ENCODE results near the gene GNA15.

Gene GNA15

GRCh38 chr19:3137119-3137518, 1.3 kb downstream of the GNA15 start:
- Histone ChIP-seq H3K4me1 (no peaks in the 10 kb centered on the region), H3K27me3 (ENCODE audit: low read depth) (no peaks in the 10 kb centered on the region), H3K36me3 (replicated peaks) (no peaks in the 10 kb centered on the region), H3K4me3 (no peak overlapping the region), H3K9me3 (no peaks in the 10 kb centered on the region)
- DNase-seq (ENCODE audit: low spot score in 2 of 2), result no peak
- in situ Hi-C loops (cut with MboI; ENCODE audit: low sequenced_read_pairs), result no loop called here

DNA sequence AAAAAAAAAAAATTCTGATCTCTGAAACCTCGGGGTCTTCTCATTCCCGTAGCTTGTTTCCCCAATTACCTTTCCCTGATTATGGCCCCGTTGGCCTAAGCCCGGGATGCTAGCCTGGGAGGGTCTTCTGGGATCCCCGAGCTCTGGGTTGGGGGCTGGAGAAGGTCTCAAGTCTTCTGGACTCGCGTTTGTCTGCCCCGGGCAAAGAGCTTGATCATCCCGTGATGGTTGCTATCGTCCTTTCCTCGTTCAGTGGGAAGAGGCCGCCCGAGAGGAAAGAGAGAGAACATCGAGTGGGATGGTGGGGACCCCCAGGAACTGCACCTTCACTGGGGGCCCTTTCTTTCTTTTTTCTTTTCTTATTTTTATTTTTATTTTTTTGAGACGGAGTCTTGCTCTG, 2.4 kb downstream of the GNA15 start:
- no peak for DNase-seq (ENCODE audit: low spot score in 2 of 2)
- H3K36me3 ChIP-seq (replicated peaks), result no peaks in the 10 kb centered on the region
- in situ Hi-C loops (cut with MboI; ENCODE audit: low sequenced_read_pairs), result no loop called here
- no peak overlapping the region for H3K4me3 ChIP-seq
- H3K9me3 ChIP-seq, result no peaks in the 10 kb centered on the region
- H3K27me3 ChIP-seq (ENCODE audit: low read depth), result no peaks in the 10 kb centered on the region
- no peaks in the 10 kb centered on the region for H3K4me1 ChIP-seq

DNA sequence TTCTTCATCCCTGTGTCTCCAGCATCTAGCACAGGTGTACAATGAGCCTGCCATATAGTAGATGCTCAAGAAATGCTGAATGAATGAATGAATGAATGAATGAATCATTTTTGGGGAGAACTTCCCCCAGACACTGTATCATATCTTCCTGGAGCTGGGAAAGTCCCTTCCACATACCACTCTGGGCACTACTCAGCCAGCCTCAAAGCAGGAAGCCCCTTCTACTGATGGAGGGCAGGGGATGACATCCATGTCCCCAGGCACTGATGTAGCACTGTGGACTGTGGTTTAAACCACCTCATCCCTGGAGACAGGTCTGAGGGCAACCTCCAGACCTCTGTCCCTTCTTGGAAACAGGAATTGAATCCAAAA, 4.8 kb downstream of the GNA15 start:
- no peak overlapping the region for H3K4me3 ChIP-seq
- in situ Hi-C loops (cut with MboI; ENCODE audit: low sequenced_read_pairs), result no loop called here
- no peaks in the 10 kb centered on the region for H3K4me1 ChIP-seq
- DNase-seq (ENCODE audit: low spot score in 2 of 2), result no peak
- H3K27me3 ChIP-seq (ENCODE audit: low read depth), result no peaks in the 10 kb centered on the region
- no peaks in the 10 kb centered on the region for H3K9me3 ChIP-seq
- no peaks in the 10 kb centered on the region for H3K36me3 ChIP-seq (replicated peaks)

- no peak for DNase-seq (ENCODE audit: low spot score in 2 of 2)
- no peaks in the 10 kb centered on the region for H3K4me1 ChIP-seq
- no peak overlapping the region for H3K4me3 ChIP-seq
Observed at GRCh38 chr19:3142292-3142670, 6.4 kb downstream of the GNA15 start.

GRCh38 chr19:3142781-3143337, 7.0 kb downstream of the GNA15 start:
- no peak overlapping the region for H3K4me3 ChIP-seq
- in situ Hi-C loops (cut with MboI; ENCODE audit: low sequenced_read_pairs), result no loop called here
- no peak for DNase-seq (ENCODE audit: low spot score in 2 of 2)
- no peaks in the 10 kb centered on the region for H3K27me3 ChIP-seq (ENCODE audit: low read depth)
- H3K9me3 ChIP-seq, result no peaks in the 10 kb centered on the region
- no peaks in the 10 kb centered on the region for H3K36me3 ChIP-seq (replicated peaks)
- no peaks in the 10 kb centered on the region for H3K4me1 ChIP-seq

More at GRCh38 chr19:3142292-3142670, 6.4 kb downstream of the GNA15 start:
- Histone ChIP-seq H3K9me3 (no peaks in the 10 kb centered on the region), H3K27me3 (ENCODE audit: low read depth) (no peaks in the 10 kb centered on the region), H3K36me3 (replicated peaks) (no peaks in the 10 kb centered on the region)
- in situ Hi-C loops (cut with MboI; ENCODE audit: low sequenced_read_pairs), result no loop called here

DNA sequence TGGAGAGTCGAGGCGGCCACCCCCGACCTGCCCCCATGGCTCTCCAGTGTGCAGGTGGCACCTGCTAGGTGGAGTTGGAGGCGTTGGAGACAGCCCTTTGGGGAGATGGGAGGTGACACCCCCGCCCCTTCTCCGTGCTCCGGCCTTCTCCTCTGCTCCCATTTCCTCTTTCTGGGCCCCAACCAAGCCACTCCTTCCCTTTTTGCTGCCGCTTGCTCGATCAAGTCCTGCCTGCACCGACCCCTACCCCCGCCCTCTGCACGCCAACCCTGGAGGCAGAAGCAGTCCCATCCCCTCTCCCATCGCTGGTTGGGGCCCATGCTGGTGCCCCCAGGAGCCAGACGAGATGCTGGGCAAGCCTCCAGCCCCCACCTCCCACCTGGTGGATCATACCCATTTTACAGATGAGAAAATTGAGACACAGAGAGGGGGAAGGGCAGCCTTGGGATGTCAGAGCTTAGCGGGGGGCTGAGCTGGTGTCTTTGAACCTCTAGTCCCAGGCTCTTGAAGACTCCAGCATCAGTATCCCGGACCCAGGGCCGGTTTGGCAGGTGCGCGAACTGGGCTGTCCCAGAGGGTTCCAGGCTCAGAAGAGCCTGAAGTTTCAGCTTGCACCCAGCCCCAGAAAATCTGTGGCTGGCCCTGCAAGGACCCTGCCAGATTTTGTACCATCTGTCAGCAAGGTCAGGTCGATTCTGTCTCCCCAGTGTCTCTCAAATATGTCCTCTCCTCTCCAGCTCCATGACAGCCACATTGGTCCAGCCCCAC, 10.3 kb downstream of the GNA15 start:
- no peaks in the 10 kb centered on the region for H3K36me3 ChIP-seq (replicated peaks)

GRCh38 chr19:3146677-3147100, 10.9 kb downstream of the GNA15 start:
- Histone ChIP-seq H3K4me3 (no peak overlapping the region), H3K4me1 (no peaks in the 10 kb centered on the region), H3K36me3 (replicated peaks) (no peaks in the 10 kb centered on the region), H3K9me3 (no peaks in the 10 kb centered on the region), H3K27me3 (ENCODE audit: low read depth) (no peaks in the 10 kb centered on the region)
- DNase-seq (ENCODE audit: low spot score in 2 of 2), result peak in 1 of 2 experiments; percentile 81
- in situ Hi-C loops (cut with MboI; ENCODE audit: low sequenced_read_pairs), result no loop called here

More for the DNA sequence above, 10.3 kb downstream of the GNA15 start:
- no peak for DNase-seq (ENCODE audit: low spot score in 2 of 2)
- Histone ChIP-seq H3K9me3 (no peaks in the 10 kb centered on the region), H3K4me1 (no peaks in the 10 kb centered on the region), H3K27me3 (ENCODE audit: low read depth) (no peaks in the 10 kb centered on the region), H3K4me3 (no peak overlapping the region)
- in situ Hi-C loops (cut with MboI; ENCODE audit: low sequenced_read_pairs), result no loop called here

DNA sequence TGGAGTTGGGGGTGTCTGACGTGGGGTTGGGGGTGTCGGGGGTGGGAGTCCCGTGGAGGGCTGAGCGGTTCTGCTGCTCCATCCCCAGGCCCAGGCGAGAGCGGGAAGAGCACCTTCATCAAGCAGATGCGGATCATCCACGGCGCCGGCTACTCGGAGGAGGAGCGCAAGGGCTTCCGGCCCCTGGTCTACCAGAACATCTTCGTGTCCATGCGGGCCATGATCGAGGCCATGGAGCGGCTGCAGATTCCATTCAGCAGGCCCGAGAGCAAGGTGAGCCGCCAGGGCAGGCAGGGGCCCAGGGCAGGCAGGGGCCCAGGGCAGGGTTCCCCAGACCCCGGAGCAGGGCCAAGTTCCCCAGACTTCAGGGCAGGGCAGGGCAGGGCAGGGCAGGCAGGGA, 12.7 kb downstream of the GNA15 start:
- Histone ChIP-seq H3K9me3 (no peaks in the 10 kb centered on the region), H3K27me3 (ENCODE audit: low read depth) (no peaks in the 10 kb centered on the region), H3K36me3 (replicated peaks) (no peaks in the 10 kb centered on the region), H3K4me3 (no peak overlapping the region), H3K4me1 (no peaks in the 10 kb centered on the region)
- in situ Hi-C loops (cut with MboI; ENCODE audit: low sequenced_read_pairs), result no loop called here
- no peak for DNase-seq (ENCODE audit: low spot score in 2 of 2)

DNA sequence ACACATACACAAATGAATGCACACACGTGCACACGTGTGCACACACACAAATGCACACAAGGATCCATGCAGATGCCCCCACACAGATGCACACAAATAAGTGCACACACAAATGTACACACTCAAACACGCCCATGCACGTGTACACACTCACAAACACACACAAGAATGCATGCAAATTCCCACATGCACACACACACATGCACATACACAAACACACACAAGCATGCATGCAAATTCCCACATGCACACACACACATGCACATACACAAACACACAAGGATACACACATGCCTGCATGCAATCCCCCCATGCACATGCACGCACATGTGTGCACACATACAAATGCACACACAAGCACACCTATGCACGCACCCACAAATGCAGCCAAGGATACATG, 13.3 kb downstream of the GNA15 start:
- H3K4me3 ChIP-seq, result no peak overlapping the region
- DNase-seq (ENCODE audit: low spot score in 2 of 2), result no peak
- in situ Hi-C loops (cut with MboI; ENCODE audit: low sequenced_read_pairs), result no loop called here
- H3K4me1 ChIP-seq, result no peaks in the 10 kb centered on the region
- H3K36me3 ChIP-seq (replicated peaks), result no peaks in the 10 kb centered on the region
- no peaks in the 10 kb centered on the region for H3K9me3 ChIP-seq
- no peaks in the 10 kb centered on the region for H3K27me3 ChIP-seq (ENCODE audit: low read depth)

GRCh38 chr19:3149526-3150505, 14.0 kb downstream of the GNA15 start:
- no peaks in the 10 kb centered on the region for H3K9me3 ChIP-seq
- H3K36me3 ChIP-seq (replicated peaks), result no peaks in the 10 kb centered on the region
- in situ Hi-C loops (cut with MboI; ENCODE audit: low sequenced_read_pairs), result no loop called here
- no peaks in the 10 kb centered on the region for H3K27me3 ChIP-seq (ENCODE audit: low read depth)
- no peak for DNase-seq (ENCODE audit: low spot score in 2 of 2)
- no peaks in the 10 kb centered on the region for H3K4me1 ChIP-seq
- no peak overlapping the region for H3K4me3 ChIP-seq

- in situ Hi-C loops (cut with MboI; ENCODE audit: low sequenced_read_pairs), result no loop called here
- no peak overlapping the region for H3K4me3 ChIP-seq
- no peaks in the 10 kb centered on the region for H3K27me3 ChIP-seq (ENCODE audit: low read depth)
- no peak for DNase-seq (ENCODE audit: low spot score in 2 of 2)
- H3K9me3 ChIP-seq, result no peaks in the 10 kb centered on the region
- H3K4me1 ChIP-seq, result no peaks in the 10 kb centered on the region
- H3K36me3 ChIP-seq (replicated peaks), result no peaks in the 10 kb centered on the region
Observed at GRCh38 chr19:3150739-3151329, 15.0 kb downstream of the GNA15 start.

DNA sequence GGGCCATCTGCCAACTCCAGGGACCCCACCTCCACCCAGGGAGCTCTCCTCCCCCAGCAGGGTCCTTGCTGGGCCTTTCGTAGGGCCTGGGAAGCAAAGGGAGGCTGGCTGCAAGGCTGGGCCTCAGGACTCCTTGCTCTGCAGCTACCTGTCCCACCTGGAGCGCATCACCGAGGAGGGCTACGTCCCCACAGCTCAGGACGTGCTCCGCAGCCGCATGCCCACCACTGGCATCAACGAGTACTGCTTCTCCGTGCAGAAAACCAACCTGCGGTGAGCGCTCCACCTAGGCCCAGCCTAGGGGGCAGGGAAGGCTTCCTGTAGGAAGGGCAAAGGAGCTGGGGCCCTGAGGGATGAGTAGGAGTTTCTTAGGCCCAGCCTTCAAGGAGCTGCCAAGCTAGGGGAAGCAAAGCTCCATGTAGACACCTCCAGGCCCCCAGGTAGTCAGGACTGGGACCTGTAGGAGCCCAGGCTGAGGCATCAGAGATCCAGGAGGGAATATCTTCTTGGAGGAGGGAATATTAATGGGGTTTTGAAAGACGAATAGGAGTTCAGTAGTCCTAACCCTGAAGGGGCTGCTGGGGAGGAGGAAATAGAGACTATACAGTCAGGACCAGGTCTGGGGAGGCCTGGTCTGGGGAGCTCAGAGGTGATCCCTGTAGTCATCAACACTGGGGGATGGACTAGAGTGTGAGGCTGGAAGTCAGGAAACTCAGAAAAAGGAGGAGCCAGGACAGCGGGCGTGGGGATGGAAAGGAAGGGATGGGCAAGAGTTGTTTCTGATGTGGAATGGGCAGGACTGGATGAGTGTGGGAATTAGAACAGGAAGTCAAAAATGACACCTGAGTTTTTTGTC, 16.0 kb downstream of the GNA15 start:
- H3K4me3 ChIP-seq, result no peak overlapping the region
- no peaks in the 10 kb centered on the region for H3K36me3 ChIP-seq (replicated peaks)
- H3K4me1 ChIP-seq, result no peaks in the 10 kb centered on the region
- no peaks in the 10 kb centered on the region for H3K27me3 ChIP-seq (ENCODE audit: low read depth)
- no peak for DNase-seq (ENCODE audit: low spot score in 2 of 2)
- no peaks in the 10 kb centered on the region for H3K9me3 ChIP-seq
- in situ Hi-C loops (cut with MboI; ENCODE audit: low sequenced_read_pairs), result no loop called here

DNA sequence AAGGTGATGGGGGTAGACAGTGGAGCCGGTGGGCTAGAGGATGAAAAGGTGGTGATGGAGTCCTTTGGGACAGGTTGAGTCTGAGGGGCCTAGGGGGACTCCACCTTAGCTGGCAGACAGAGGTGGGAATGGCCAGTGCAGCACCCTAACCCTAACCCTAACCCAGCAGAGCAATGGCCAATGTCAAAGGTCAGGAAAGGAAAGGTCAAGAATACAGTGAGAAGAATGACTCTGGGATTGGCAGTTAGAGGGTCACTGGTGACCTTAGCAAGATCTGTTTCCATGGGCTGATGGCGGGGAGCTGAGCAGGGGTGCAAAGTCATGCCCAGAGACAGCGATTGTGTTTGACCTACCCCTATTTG, 16.6 kb downstream of the GNA15 start:
- H3K36me3 ChIP-seq (replicated peaks), result no peaks in the 10 kb centered on the region
- no peak for DNase-seq (ENCODE audit: low spot score in 2 of 2)
- H3K27me3 ChIP-seq (ENCODE audit: low read depth), result no peaks in the 10 kb centered on the region
- no peaks in the 10 kb centered on the region for H3K4me1 ChIP-seq
- in situ Hi-C loops (cut with MboI; ENCODE audit: low sequenced_read_pairs), result no loop called here
- H3K4me3 ChIP-seq, result no peak overlapping the region
- H3K9me3 ChIP-seq, result no peaks in the 10 kb centered on the region

All from HAP-1 (cell line).